Lung (tissue), 12 donors: ENCODE data around the gene EVX1. TPM values are rescaled to one million over a fixed set of nuclear protein-coding genes. Genes with fewer than 3 reads are reported as not detected.
A peak's percentile ranks its signal among the peaks of the same experiment; 100 is the strongest.

ENCODE experiments used
- ATAC-seq: fragments of 200-7000 bp; cut with Tn5 transposase; one replicate; pipeline ENCODE4 v1.9.1; 2020; ENCODE audit warnings: moderate number of reproducible peaks; ENCODE audit not compliant: insufficient read depth, low FRiP score
- DNase-seq, 3 donors: peaks; one replicate each; pipeline ENCODE4 v3.0.0-alpha.2; 2013 to 2017
- H3K27ac ChIP-seq, 2 donors: one replicate each; pipeline ENCODE4 v1.5.1; 2013; ENCODE audit warnings: mild to moderate bottlenecking in 2 of 2, moderate library complexity in 2 of 2, control low read depth in 1 of 2, inconsistent platforms in 1 of 2, low read depth in 1 of 2, low read length in 1 of 2
- H3K27me3 ChIP-seq, 3 donors: one replicate each; pipeline ENCODE4 v1.5.1; 2013; ENCODE audit warnings: low read length in 2 of 3; ENCODE audit not compliant: control insufficient read depth in 3 of 3, insufficient read depth in 3 of 3
- H3K36me3 ChIP-seq, 4 donors: one replicate each; pipeline ENCODE4 v1.5.1; 2013; ENCODE audit warnings: low read length in 4 of 4, mild to moderate bottlenecking in 1 of 4, moderate library complexity in 1 of 4; ENCODE audit not compliant: control insufficient read depth in 4 of 4, insufficient read depth in 4 of 4
- H3K4me1 ChIP-seq, 5 donors: one replicate each; pipeline ENCODE4 v1.5.1; 2013; ENCODE audit warnings: low read length in 5 of 5, mild to moderate bottlenecking in 2 of 5, moderate library complexity in 1 of 5; ENCODE audit not compliant: control insufficient read depth in 5 of 5, insufficient read depth in 5 of 5
- H3K4me3 ChIP-seq: one replicate; pipeline ENCODE4 v1.5.1; 2013; ENCODE audit warnings: mild to moderate bottlenecking, control low read depth, moderate library complexity
- H3K9ac ChIP-seq, 2 donors: one replicate each; pipeline ENCODE4 v1.5.1; 2013; ENCODE audit warnings: low read length in 2 of 2, control low read depth in 1 of 2; ENCODE audit not compliant: insufficient read depth in 1 of 2
- H3K9me3 ChIP-seq, 4 donors: one replicate each; pipeline ENCODE4 v1.5.1; 2013; ENCODE audit warnings: low read length in 3 of 4, mild to moderate bottlenecking in 1 of 4, moderate library complexity in 1 of 4; ENCODE audit not compliant: control insufficient read depth in 4 of 4, insufficient read depth in 3 of 4
- WGBS, 2 donors: extraction: QIAGEN DNeasy Blood & Tissue Kit; methylation state at CpG; one replicate each; pipeline ENCODE4 v1.1.7; 2013; 5-methylcytosine and 5-hydroxymethylcytosine counted together
- polyA plus RNA-seq, 2 donors: library from polyadenylated mRNA; stranded (reverse); fragments of 200-250 nt; gene quantifications; one replicate each; pipeline ENCODE4 v1.2.1, GENCODE V29; 2013
- total RNA-seq, 2 donors: library from RNA; depleted of rRNA in 1 of 2; stranded (reverse); fragments of >200 nt in 1 of 2; gene quantifications; one replicate each; pipeline ENCODE4 v1.2.1, GENCODE V29; 2014 to 2021
- TF ChIP-seq, protein P1 (sequence below): IDR thresholded peaks from 2 replicates; pipeline ENCODE4 v1.5.1; 2012; ENCODE audit warnings: mild to moderate bottlenecking; ENCODE audit errors: control extremely low read depth, extremely low read depth
- donor health status: control.
- donor health status: control.
- donor health status: Bipolar disorder and iron deficiency.
- donor health status: healthy.
- donor health status: DM: yes; HTN: yes; CAD: no.

EVX1 gene
- total and polyA plus RNA-seq, 4 donors, result not detected

DNA sequence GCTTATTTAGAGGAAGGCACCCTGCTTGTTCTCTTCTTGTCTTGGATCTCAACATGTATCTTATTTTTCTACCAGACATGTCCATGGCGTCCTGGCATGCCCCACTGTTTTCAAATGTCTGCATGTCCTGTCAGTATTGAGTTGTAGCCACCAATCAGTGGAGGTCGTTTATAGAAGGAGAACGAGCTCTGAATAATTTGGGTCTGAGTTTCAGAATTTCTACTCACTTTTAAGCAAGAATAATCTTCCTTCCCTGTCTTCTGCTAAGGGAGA lies 39.8 kb upstream of the EVX1 start:
- Histone ChIP-seq H3K4me3 (no peak overlapping the region), H3K27me3 (peaks cover 0 to 90% (median 90%) of the 10 kb centered on the region in 3 donors), H3K27ac (no peak overlapping the region), H3K4me1 (peaks cover 0 to 34% (median 3%) of the 10 kb centered on the region in 5 donors), H3K9ac (no peak overlapping the region), H3K9me3 (peaks cover 0 to 17% (median 0%) of the 10 kb centered on the region in 4 donors), H3K36me3 (no peaks in the 10 kb centered on the region)
- TF ChIP-seq, protein P1, sequence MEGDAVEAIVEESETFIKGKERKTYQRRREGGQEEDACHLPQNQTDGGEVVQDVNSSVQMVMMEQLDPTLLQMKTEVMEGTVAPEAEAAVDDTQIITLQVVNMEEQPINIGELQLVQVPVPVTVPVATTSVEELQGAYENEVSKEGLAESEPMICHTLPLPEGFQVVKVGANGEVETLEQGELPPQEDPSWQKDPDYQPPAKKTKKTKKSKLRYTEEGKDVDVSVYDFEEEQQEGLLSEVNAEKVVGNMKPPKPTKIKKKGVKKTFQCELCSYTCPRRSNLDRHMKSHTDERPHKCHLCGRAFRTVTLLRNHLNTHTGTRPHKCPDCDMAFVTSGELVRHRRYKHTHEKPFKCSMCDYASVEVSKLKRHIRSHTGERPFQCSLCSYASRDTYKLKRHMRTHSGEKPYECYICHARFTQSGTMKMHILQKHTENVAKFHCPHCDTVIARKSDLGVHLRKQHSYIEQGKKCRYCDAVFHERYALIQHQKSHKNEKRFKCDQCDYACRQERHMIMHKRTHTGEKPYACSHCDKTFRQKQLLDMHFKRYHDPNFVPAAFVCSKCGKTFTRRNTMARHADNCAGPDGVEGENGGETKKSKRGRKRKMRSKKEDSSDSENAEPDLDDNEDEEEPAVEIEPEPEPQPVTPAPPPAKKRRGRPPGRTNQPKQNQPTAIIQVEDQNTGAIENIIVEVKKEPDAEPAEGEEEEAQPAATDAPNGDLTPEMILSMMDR, result no peak
- 6 to 10% methylated on average over 3 of the region's 3 CpGs for WGBS, 2 donors
- DNase-seq (peak in 1 of 3 donors; percentile 39), ATAC-seq (no peak)

- TF ChIP-seq, protein P1, result no peak
- no peak overlapping the region for H3K27ac ChIP-seq
- ATAC-seq, result no peak
- no peak for DNase-seq
- peaks cover 0 to 90% (median 90%) of the 10 kb centered on the region in 3 donors for H3K27me3 ChIP-seq
- H3K9me3 ChIP-seq, result peaks cover 0 to 13% (median 0%) of the 10 kb centered on the region in 4 donors
- peaks cover 0 to 31% (median 3%) of the 10 kb centered on the region in 5 donors for H3K4me1 ChIP-seq
- H3K36me3 ChIP-seq, result no peaks in the 10 kb centered on the region
- H3K4me3 ChIP-seq, result no peak overlapping the region
- no peak overlapping the region for H3K9ac ChIP-seq
- 9 to 16% methylated on average over 10 of the region's 10 CpGs for WGBS, 2 donors
These were observed 39.1 kb upstream of the EVX1 start for GRCh38 chr7:27203365-27203953.

DNA sequence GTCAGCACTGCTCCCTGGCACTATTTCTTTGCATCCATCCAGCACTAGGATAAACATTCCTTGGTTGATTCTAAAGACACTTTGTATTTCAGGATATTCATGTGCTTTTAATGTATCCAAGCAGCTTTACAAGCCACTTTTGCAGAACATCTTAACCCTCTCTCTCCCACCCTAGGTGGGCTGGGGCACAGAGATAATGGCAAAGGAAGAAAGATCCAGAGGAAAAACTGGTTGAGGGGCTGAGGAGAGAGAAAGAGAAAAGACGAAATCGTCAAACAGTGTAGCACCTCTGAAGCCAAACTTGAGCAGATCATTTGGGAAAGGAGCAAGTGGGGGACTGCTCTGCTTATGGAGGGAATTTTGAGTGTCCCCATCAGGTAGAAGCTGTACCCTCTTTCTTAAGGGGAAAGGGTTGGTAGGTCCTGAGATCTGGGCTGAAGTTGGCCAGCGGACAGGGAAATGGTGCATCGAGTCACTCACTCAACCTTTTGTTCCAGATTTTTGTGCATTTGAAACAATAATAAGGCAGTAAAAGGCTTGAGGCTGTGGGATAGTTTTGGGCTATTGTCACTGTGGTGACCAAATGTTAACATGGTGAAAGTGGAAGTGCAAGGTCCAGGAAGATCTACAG lies 38.5 kb upstream of the EVX1 start:
- 22 to 26% methylated on average over 4 of the region's 4 CpGs for WGBS, 2 donors
- no peaks in the 10 kb centered on the region for H3K36me3 ChIP-seq
- peaks cover 0 to 12% (median 0%) of the 10 kb centered on the region in 4 donors for H3K9me3 ChIP-seq
- no peak overlapping the region for H3K4me3 ChIP-seq
- H3K27me3 ChIP-seq, result peaks cover 0 to 90% (median 90%) of the 10 kb centered on the region in 3 donors
- TF ChIP-seq, protein P1, result no peak
- DNase-seq (no peak), ATAC-seq (no peak)
- H3K9ac ChIP-seq, result no peak overlapping the region
- H3K4me1 ChIP-seq, result peaks cover 0 to 26% (median 3%) of the 10 kb centered on the region in 5 donors
- no peak overlapping the region for H3K27ac ChIP-seq
